ENCODE data around the gene OLFML1. TPM values are rescaled to one million over a fixed set of nuclear protein-coding genes. Genes with fewer than 3 reads are reported as not detected.

The OLFML1 gene
- total and polyA plus RNA-seq, 2 donors (not counting 3 experiments of a cell fraction or from before 2014, with no cell fraction given) = not detected

DNA sequence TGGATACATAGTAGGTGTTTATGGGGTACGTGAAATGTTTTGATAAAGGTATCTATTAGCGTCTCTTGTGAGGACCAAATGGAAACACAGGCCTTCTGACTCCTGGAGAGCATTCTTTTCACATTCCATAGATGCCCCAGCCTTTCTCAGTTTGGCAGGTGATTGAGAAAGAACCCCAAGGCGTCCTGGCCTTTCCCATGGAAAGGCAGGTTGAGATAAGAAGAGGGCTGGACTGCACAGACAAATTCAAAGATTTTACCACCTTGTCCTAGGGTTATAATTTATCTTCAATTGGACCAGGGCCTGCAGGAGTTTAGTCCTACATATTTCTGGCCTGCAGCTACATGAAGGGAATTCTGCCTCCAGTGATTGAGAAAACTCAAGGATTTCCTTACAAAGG lies 661 bp upstream of the OLFML1 start:
- intact Hi-C loops (cut with micrococcal nuclease) (no loop called here), dilution Hi-C loops (cut with MboI; ENCODE audit: extremely low pct_ligation_motif_present, low sequenced_read_pairs) (no loop called here)
- Histone ChIP-seq H3K27ac (ENCODE audit: insufficient read depth, low read depth, low read length) (no peak overlapping the region), H3K9ac (replicated peaks; ENCODE audit: extremely low read depth, insufficient read depth, low read length) (no peak overlapping the region), H3K4me3 (replicated peaks in 1 of 3; ENCODE audit: insufficient read depth in 1 of 3, low read depth in 1 of 3, low read length in 3 of 3) (no peak overlapping the region), H3K36me3 (ENCODE audit: control insufficient read depth in 2 of 2, extremely low read depth in 1 of 2, insufficient read depth in 2 of 2, low read length in 2 of 2) (no peaks in the 10 kb centered on the region), H3K79me2 (ENCODE audit: control insufficient read depth, insufficient read depth, low read length) (no peaks in the 10 kb centered on the region), H3K9me1 (replicated peaks; ENCODE audit: control insufficient read depth, extremely low read depth, insufficient read depth, low read length) (no peaks in the 10 kb centered on the region), H3K4me2 (ENCODE audit: insufficient read depth, low read length) (no peak overlapping the region), H3K9me3 (replicated peaks; ENCODE audit: control insufficient read depth, insufficient read depth, low read length) (no peaks in the 10 kb centered on the region), H3K27me3 (ENCODE audit: control insufficient read depth in 2 of 2, insufficient read depth in 2 of 2, low read length in 2 of 2) (peaks cover 0 to 2% of the 10 kb centered on the region in 2 experiments), H2AFZ (ENCODE audit: low read depth, low read length) (no peak overlapping the region), H4K20me1 (replicated peaks; ENCODE audit: control insufficient read depth, extremely low read depth, insufficient read depth, low read length) (no peaks in the 10 kb centered on the region), H3K4me1 (ENCODE audit: control insufficient read depth, extremely low read depth, insufficient read depth, low read length) (no peaks in the 10 kb centered on the region)
- no peak for FAIRE-seq
- CTCF ChIA-PET = interaction anchor here (1.1 kb wide), 1 partner anchor 15 kb away, joined by 4 read pairs; no protein-coding TSS in a partner anchor
- no peak for DNase-seq (ENCODE audit: low read depth, low spot score)
- no TSS peak for BruUV-seq (replicated peaks)
- TF ChIP-seq FOS (IDR thresholded peaks at IDR 0.05; ENCODE audit: borderline replicate concordance, insufficient read depth, low read length) (no peak), MYC (IDR thresholded peaks at IDR 0.05; ENCODE audit: low read depth, low read length) (no peak), EZH2 (IDR thresholded peaks at IDR 0.05; ENCODE audit: borderline replicate concordance, low read depth, low read length, severe bottlenecking) (no peak), POLR2A (IDR thresholded peaks at IDR 0.05; ENCODE audit: low read depth, low read length) (no peak), CTCF (IDR thresholded peaks at IDR 0.05; ENCODE audit: extremely low read depth in 1 of 2, insufficient read depth in 1 of 2, low read depth in 1 of 2, low read length in 2 of 2) (no peak), POLR2AphosphoS5 (IDR thresholded peaks at IDR 0.05; ENCODE audit: insufficient read depth, low read depth, low read length) (no peak), MAX (IDR thresholded peaks at IDR 0.05; ENCODE audit: insufficient read depth, insufficient read length) (no peak), JUN (IDR thresholded peaks at IDR 0.05; ENCODE audit: borderline replicate concordance, insufficient read depth, insufficient read length, low read depth) (no peak), GATA2 (IDR thresholded peaks at IDR 0.05; ENCODE audit: insufficient read depth, insufficient read length, low read depth, low read length) (no peak)
- POLR2A ChIA-PET = no interaction called here
